ENCODE data around the gene SLC26A6. TPM values are rescaled to one million over a fixed set of nuclear protein-coding genes. Genes with fewer than 3 reads are reported as not detected.

Gene SLC26A6
- total and polyA plus RNA-seq, 2 of the 13 experiments (the other 11 are each of a cell fraction or from before 2014, with no cell fraction given): 40.7 to 184 TPM

DNA sequence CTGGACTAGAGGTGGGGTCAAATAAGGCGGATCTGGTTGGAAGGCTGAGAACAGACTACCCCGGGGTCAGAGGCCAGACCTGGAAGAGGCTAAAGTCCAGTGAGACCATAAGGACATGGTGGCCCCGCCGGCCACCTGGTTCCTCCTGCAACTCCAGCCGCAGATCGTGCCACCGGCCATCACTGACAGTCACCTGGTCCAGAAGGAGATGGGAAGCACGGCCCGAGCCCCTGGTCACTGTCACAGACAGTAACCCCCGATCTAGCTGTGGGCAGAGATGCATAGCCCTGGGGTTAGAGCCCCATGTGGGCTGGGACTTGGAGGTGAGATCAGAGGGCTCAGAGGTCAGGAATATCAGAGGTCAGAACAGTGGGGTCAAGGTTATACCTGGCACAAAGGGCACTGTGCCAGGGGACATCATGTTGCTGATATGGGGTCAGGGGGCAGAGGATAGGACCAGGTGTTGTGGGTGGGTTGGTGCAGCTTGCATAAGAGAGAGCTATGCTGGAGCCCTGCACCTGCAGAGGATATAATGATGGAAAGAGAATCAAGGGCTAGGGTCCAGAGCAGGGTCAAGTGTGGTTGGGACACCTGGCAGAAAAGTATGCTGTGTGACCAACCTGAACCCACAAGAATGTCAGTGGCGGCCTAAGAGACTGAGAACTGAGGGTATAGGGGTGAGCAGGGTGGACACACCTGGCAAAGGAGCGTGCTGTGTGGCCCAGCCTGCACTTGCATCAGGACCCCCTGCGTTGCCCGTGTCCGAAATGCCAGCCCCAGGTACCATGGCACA is 17.9 kb upstream of the SLC26A6 start:
- CTCF ChIA-PET (ENCODE audit: low intra/inter-chr PET ratio, low total read pairs): no interaction called here
- no TSS peak for BruUV-seq (replicated peaks)
- 65% methylated on average over 13 of the region's 15 CpGs for WGBS (ENCODE audit: low lambda C conversion rate)
- Histone ChIP-seq H3K36me3 (replicated peaks in 1 of 2; ENCODE audit: control insufficient read depth in 1 of 2, insufficient read depth in 2 of 2, low read length in 2 of 2) (peaks cover 0 to 3% of the 10 kb centered on the region in 2 experiments; a peak in 3 of 5 replicates), H3K4me2 (ENCODE audit: low read depth, low read length) (no peak overlapping the region), H3K9me3 (ENCODE audit: low read length) (no peaks in the 10 kb centered on the region), H3K9ac (ENCODE audit: insufficient read depth, low read depth, low read length) (no peak overlapping the region), H4K20me1 (ENCODE audit: insufficient read depth, low read length) (no peaks in the 10 kb centered on the region; the same call in 1 of the 2 replicates), H3K27ac (ENCODE audit: extremely low read length, insufficient read depth, low read length) (no peak overlapping the region), H3K4me3 (replicated peaks in 1 of 3; ENCODE audit: insufficient read depth in 1 of 3, low read depth in 2 of 3, low read length in 3 of 3) (no peak overlapping the region), H2AFZ (ENCODE audit: low read length) (no peak overlapping the region), H3K79me2 (ENCODE audit: insufficient read depth, low read length) (no peaks in the 10 kb centered on the region), H3K27me3 (ENCODE audit: control insufficient read depth in 1 of 2, insufficient read depth in 2 of 2, low read length in 2 of 2) (no peaks in the 10 kb centered on the region), H3K4me1 (ENCODE audit: insufficient read depth, low read length) (peaks cover 10% of the 10 kb centered on the region)
- no peak for ATAC-seq
- POLR2A ChIA-PET: interaction anchor here (3.9 kb wide), 1 partner anchor 17 kb away, joined by 10 read pairs; the partner anchor contains the start of gene SLC26A6
- in situ Hi-C loops (cut with HindIII; ENCODE audit: extremely low pct_ligation_motif_present, low pct_unique_long_range_greater_than_20kb) (no loop called here), intact Hi-C loops (cut with micrococcal nuclease; ENCODE audit: unreplicated experiment) (no loop called here)
- no peak for FAIRE-seq
- DNase-seq (ENCODE audit: low spot score): no peak
- peak; percentile 23; the same call in 1 of the 2 replicates for TF ChIP-seq NR2F6 (IDR thresholded peaks at IDR 0.05)
- TF ChIP-seq NR2F6 (CRISPR knock-in tag; IDR thresholded peaks at IDR 0.05): no peak
- TF ChIP-seq, protein P1, sequence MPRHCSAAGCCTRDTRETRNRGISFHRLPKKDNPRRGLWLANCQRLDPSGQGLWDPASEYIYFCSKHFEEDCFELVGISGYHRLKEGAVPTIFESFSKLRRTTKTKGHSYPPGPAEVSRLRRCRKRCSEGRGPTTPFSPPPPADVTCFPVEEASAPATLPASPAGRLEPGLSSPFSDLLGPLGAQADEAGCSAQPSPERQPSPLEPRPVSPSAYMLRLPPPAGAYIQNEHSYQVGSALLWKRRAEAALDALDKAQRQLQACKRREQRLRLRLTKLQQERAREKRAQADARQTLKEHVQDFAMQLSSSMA (CRISPR knock-in tag; IDR thresholded peaks at IDR 0.05): no peak

DNA sequence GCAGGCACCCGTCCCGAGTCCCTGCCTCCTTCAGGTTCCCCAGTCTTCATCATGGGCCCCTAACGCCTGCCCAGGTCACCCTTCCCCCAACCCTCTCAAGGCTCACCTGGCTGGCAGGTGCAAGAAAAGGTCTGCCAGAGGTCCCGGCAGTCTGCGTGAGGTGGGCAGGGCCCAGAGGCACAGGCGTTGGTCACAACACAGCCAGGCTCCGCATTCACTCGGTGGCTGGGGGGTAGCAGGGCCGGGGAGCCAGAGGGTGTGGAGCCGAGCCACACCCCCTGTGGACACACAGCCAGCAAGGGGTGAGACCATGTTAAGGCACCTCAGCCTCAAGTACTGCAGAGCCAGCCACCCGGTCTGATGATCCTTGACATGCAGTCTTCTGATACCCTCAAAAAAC is 16.5 kb upstream of the SLC26A6 start:
- no peak overlapping the region for H3K4me2 ChIP-seq (ENCODE audit: low read depth, low read length)
- no peaks in the 10 kb centered on the region for H3K27me3 ChIP-seq (ENCODE audit: control insufficient read depth in 1 of 2, insufficient read depth in 2 of 2, low read length in 2 of 2)
- DNase-seq (ENCODE audit: low spot score) (no peak), FAIRE-seq (no peak), ATAC-seq (no peak)
- no peak overlapping the region for H3K27ac ChIP-seq (ENCODE audit: extremely low read length, insufficient read depth, low read length)
- no peaks in the 10 kb centered on the region for H4K20me1 ChIP-seq (ENCODE audit: insufficient read depth, low read length)
- BruUV-seq (replicated peaks): no TSS peak
- no peaks in the 10 kb centered on the region for H3K79me2 ChIP-seq (ENCODE audit: insufficient read depth, low read length)
- peaks cover 10% of the 10 kb centered on the region for H3K4me1 ChIP-seq (ENCODE audit: insufficient read depth, low read length)
- no peaks in the 10 kb centered on the region for H3K9me3 ChIP-seq (ENCODE audit: low read length)
- H2AFZ ChIP-seq (ENCODE audit: low read length): no peak overlapping the region
- intact Hi-C loops (cut with micrococcal nuclease; ENCODE audit: unreplicated experiment): no loop called here
- no peak overlapping the region for H3K9ac ChIP-seq (ENCODE audit: insufficient read depth, low read depth, low read length)
- in situ Hi-C loops (cut with HindIII; ENCODE audit: extremely low pct_ligation_motif_present, low pct_unique_long_range_greater_than_20kb): no loop called here
- peaks cover 0 to 3% of the 10 kb centered on the region in 2 experiments; a peak in 3 of 5 replicates for H3K36me3 ChIP-seq (replicated peaks in 1 of 2; ENCODE audit: control insufficient read depth in 1 of 2, insufficient read depth in 2 of 2, low read length in 2 of 2)
- H3K4me3 ChIP-seq (replicated peaks in 1 of 3; ENCODE audit: insufficient read depth in 1 of 3, low read depth in 2 of 3, low read length in 3 of 3): no peak overlapping the region
- CTCF ChIA-PET (ENCODE audit: low intra/inter-chr PET ratio, low total read pairs): no interaction called here
- WGBS (ENCODE audit: low lambda C conversion rate): 79% methylated on average over 5 of the region's 11 CpGs
- POLR2A ChIA-PET: interaction anchor here (1.0 kb wide), 1 partner anchor 12 kb away, joined by 3 read pairs; no protein-coding TSS in a partner anchor
- TF ChIP-seq ZNF577 (CRISPR knock-in tag; IDR thresholded peaks at IDR 0.05; ENCODE audit: borderline replicate concordance, low read depth) (no peak), ZNF878 (CRISPR knock-in tag; IDR thresholded peaks at IDR 0.05) (no peak), ZNF550 (CRISPR knock-in tag; IDR thresholded peaks at IDR 0.05; ENCODE audit: borderline replicate concordance) (no peak), KAT2B (IDR thresholded peaks at IDR 0.05; ENCODE audit: borderline replicate concordance, low read depth, low read length) (no peak)
- TF ChIP-seq, protein P2, sequence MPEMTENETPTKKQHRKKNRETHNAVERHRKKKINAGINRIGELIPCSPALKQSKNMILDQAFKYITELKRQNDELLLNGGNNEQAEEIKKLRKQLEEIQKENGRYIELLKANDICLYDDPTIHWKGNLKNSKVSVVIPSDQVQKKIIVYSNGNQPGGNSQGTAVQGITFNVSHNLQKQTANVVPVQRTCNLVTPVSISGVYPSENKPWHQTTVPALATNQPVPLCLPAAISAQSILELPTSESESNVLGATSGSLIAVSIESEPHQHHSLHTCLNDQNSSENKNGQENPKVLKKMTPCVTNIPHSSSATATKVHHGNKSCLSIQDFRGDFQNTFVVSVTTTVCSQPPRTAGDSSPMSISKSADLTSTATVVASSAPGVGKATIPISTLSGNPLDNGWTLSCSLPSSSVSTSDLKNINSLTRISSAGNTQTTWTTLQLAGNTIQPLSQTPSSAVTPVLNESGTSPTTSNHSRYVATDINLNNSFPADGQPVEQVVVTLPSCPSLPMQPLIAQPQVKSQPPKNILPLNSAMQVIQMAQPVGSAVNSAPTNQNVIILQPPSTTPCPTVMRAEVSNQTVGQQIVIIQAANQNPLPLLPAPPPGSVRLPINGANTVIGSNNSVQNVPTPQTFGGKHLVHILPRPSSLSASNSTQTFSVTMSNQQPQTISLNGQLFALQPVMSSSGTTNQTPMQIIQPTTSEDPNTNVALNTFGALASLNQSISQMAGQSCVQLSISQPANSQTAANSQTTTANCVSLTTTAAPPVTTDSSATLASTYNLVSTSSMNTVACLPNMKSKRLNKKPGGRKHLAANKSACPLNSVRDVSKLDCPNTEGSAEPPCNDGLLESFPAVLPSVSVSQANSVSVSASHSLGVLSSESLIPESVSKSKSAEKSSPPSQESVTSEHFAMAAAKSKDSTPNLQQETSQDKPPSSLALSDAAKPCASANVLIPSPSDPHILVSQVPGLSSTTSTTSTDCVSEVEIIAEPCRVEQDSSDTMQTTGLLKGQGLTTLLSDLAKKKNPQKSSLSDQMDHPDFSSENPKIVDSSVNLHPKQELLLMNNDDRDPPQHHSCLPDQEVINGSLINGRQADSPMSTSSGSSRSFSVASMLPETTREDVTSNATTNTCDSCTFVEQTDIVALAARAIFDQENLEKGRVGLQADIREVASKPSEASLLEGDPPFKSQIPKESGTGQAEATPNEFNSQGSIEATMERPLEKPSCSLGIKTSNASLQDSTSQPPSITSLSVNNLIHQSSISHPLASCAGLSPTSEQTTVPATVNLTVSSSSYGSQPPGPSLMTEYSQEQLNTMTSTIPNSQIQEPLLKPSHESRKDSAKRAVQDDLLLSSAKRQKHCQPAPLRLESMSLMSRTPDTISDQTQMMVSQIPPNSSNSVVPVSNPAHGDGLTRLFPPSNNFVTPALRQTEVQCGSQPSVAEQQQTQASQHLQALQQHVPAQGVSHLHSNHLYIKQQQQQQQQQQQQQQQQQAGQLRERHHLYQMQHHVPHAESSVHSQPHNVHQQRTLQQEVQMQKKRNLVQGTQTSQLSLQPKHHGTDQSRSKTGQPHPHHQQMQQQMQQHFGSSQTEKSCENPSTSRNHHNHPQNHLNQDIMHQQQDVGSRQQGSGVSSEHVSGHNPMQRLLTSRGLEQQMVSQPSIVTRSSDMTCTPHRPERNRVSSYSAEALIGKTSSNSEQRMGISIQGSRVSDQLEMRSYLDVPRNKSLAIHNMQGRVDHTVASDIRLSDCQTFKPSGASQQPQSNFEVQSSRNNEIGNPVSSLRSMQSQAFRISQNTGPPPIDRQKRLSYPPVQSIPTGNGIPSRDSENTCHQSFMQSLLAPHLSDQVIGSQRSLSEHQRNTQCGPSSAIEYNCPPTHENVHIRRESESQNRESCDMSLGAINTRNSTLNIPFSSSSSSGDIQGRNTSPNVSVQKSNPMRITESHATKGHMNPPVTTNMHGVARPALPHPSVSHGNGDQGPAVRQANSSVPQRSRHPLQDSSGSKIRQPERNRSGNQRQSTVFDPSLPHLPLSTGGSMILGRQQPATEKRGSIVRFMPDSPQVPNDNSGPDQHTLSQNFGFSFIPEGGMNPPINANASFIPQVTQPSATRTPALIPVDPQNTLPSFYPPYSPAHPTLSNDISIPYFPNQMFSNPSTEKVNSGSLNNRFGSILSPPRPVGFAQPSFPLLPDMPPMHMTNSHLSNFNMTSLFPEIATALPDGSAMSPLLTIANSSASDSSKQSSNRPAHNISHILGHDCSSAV (CRISPR knock-in tag; IDR thresholded peaks at IDR 0.05; ENCODE audit: borderline replicate concordance): no peak

All from HepG2 (cell line).